Left lung (tissue), 10 donors: Measurements from ENCODE around the gene PRR19. TPM values are rescaled to one million over a fixed set of nuclear protein-coding genes. Genes with fewer than 3 reads are reported as not detected.

Source experiments
- ATAC-seq: fragments of 200-7000 bp; cut with Tn5 transposase; one replicate; pipeline ENCODE4 v1.9.1; 2020; ENCODE audit warnings: moderate library complexity
- DNase-seq, 4 donors: peaks; one replicate each; pipeline ENCODE4 v3.0.0-alpha.2; 2013 to 2020
- H3K27ac ChIP-seq, 2 donors: fragments of 200-600 bp; sonication (generic) in 1 of 2; one replicate each; pipeline versions ENCODE4 v1.5.0 to v1.8.0; 2020 to 2021
- H3K27me3 ChIP-seq, 2 donors: fragments of 200-600 bp; sonication (generic) in 1 of 2; one replicate each; pipeline versions ENCODE4 v1.5.0 to v1.8.0; 2020 to 2021
- H3K36me3 ChIP-seq, 2 donors: fragments of 200-600 bp; sonication (generic) in 1 of 2; one replicate each; pipeline versions ENCODE4 v1.5.0 to v1.8.0; 2020 to 2021
- H3K4me1 ChIP-seq, 2 donors: fragments of 200-600 bp; one replicate each; pipeline ENCODE4 v1.8.0; 2021
- H3K4me3 ChIP-seq, 2 donors: fragments of 200-600 bp; sonication (generic) in 1 of 2; one replicate each; pipeline versions ENCODE4 v1.5.0 to v1.8.0; 2020 to 2021; ENCODE audit warnings: mild to moderate bottlenecking in 1 of 2
- H3K9me3 ChIP-seq, 2 donors: fragments of 200-600 bp; sonication (generic) in 1 of 2; one replicate each; pipeline versions ENCODE4 v1.5.0 to v1.8.0; 2020 to 2021
- CTCF ChIP-seq, 2 donors: fragments of 200-600 bp; sonication (generic) in 1 of 2; IDR thresholded peaks; one replicate each; pipeline versions ENCODE4 v1.5.0 to v1.8.0; 2021; ENCODE audit warnings: antibody characterized with exemption in 2 of 2
- intact Hi-C, 2 donors: fragments of 100-400 bp; cut with DNase I; formaldehyde crosslinking; loops; one replicate each; pipeline versions ENCODE4 v1.11.2 to v1.14.2; 2022
- polyA plus RNA-seq, 6 donors: library from polyadenylated mRNA; unstranded; fragments of 120-200 nt; gene quantifications; one replicate each; pipeline ENCODE4 v1.2.1, GENCODE V29; 2013; ENCODE audit not compliant: insufficient read length in 6 of 6
- total RNA-seq, 2 donors: library from RNA; stranded (reverse); fragmentation: NEBNext Ultra II Directional; extraction: Animal tissue kit (Norgen Biotek cat#: 25700); gene quantifications; one replicate each; pipeline ENCODE4 v1.2.1, GENCODE V29; 2021
- donor health status: DM: no; HTN: yes; CAD: no.
- donor health status: DM: no; HTN: no; CAD: no.

PRR19 gene
- total and polyA plus RNA-seq, 8 donors: 1.1 to 2.6 (median 1.4) TPM

GRCh38 chr19:42279902-42280814 lies 21.8 kb upstream of the PRR19 start:
- DNase-seq (peak; percentile 83 to 93 (median 90)), ATAC-seq (peak; percentile 62)
- peaks cover 57 to 82% of the 10 kb centered on the region in 2 donors for H3K4me1 ChIP-seq
- intact Hi-C loops: no loop called here
- H3K27ac ChIP-seq: peak overlapping the region; percentile 89 to 94
- peaks cover 0 to 7% of the 10 kb centered on the region in 2 donors for H3K36me3 ChIP-seq
- no peaks in the 10 kb centered on the region for H3K27me3 ChIP-seq
- peak overlapping the region; percentile 75 to 76 for H3K4me3 ChIP-seq
- no peaks in the 10 kb centered on the region for H3K9me3 ChIP-seq
- peak; percentile 73 to 88 for TF ChIP-seq CTCF (IDR thresholded peaks at IDR 0.05)

GRCh38 chr19:42280815-42281145 lies 21.2 kb upstream of the PRR19 start:
- H3K9me3 ChIP-seq: no peaks in the 10 kb centered on the region
- intact Hi-C loops: no loop called here
- no peaks in the 10 kb centered on the region for H3K27me3 ChIP-seq
- ATAC-seq: peak; percentile 6
- H3K27ac ChIP-seq: peak overlapping the region; percentile 89 to 94
- no peak for TF ChIP-seq CTCF (IDR thresholded peaks at IDR 0.05)
- H3K4me3 ChIP-seq: peak overlapping the region; percentile 75 to 76
- peak in 1 of 4 donors; percentile 59 for DNase-seq
- peaks cover 61 to 82% of the 10 kb centered on the region in 2 donors for H3K4me1 ChIP-seq
- peaks cover 0 to under 1% of the 10 kb centered on the region in 2 donors for H3K36me3 ChIP-seq

- no peak for ATAC-seq
- H3K9me3 ChIP-seq: no peaks in the 10 kb centered on the region
- H3K27me3 ChIP-seq: no peaks in the 10 kb centered on the region
- H3K4me1 ChIP-seq: peaks cover 63 to 82% of the 10 kb centered on the region in 2 donors
- TF ChIP-seq CTCF (IDR thresholded peaks at IDR 0.05): no peak
- peak overlapping the region; percentile 13 to 75 for H3K4me3 ChIP-seq
- peak in 2 of 4 donors; percentile 52 to 63 for DNase-seq
- peak overlapping the region; percentile 89 to 94 for H3K27ac ChIP-seq
- no peaks in the 10 kb centered on the region for H3K36me3 ChIP-seq
- intact Hi-C loops: no loop called here
Observed at GRCh38 chr19:42281146-42281826, 20.6 kb upstream of the PRR19 start.

- H3K4me3 ChIP-seq: peak overlapping the region in 1 of 2 donors; percentile 75
- H3K4me1 ChIP-seq: peaks cover 63 to 79% of the 10 kb centered on the region in 2 donors
- intact Hi-C loops: no loop called here
Observed at GRCh38 chr19:42281827-42282762, 19.8 kb upstream of the PRR19 start.

More at GRCh38 chr19:42281827-42282762, 19.8 kb upstream of the PRR19 start:
- Histone ChIP-seq H3K36me3 (peaks cover 0 to 4% of the 10 kb centered on the region in 2 donors), H3K9me3 (no peaks in the 10 kb centered on the region), H3K27me3 (no peaks in the 10 kb centered on the region), H3K27ac (peak overlapping the region; percentile 89 to 94)
- ATAC-seq (no peak), DNase-seq (no peak)
- TF ChIP-seq CTCF (IDR thresholded peaks at IDR 0.05): no peak
